Right kidney (tissue), 1 donor: ENCODE results near the gene BAZ2B.

Source experiments
- DNase-seq: peaks from one replicate; pipeline ENCODE4 v3.0.0-alpha.2; 2016

BAZ2B gene

DNA sequence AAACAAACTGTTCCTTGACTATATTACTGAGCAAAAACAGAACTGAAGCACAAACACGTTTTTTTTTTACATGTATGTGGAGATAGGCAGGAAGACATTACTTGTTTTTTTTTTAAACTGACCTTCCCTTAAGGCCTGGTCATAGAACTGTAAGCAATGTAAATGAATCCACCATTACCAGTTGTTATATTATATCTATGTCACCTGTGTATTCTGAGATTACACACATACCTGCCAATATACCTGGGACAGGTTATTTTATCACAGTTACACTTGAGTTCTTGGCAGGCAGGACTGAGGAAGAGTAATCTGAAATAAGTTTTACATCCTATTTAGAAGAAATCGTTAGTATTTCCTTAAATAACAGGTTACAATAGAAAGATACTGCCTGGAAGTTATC lies 155.3 kb downstream of the BAZ2B start:
- DNase-seq: no peak

DNA sequence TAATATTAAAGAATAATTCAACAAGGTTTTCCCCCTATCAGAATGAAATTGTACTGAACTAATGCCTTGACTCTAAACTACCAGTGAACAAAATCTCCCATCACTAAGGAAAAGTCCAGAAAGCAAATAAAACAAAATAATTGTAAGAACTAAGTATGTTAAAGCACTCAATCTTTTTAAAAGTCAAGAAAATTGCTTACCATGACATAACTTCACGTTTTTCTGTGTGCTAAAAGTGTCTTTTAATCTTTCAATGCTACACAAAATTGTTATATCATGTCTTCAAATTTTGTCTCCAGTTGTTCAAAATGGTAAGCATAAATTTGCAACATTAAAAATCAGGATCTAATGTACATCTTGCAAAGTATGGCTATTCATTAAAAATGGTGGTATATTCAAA lies 156.1 kb downstream of the BAZ2B start:
- no peak for DNase-seq

DNA sequence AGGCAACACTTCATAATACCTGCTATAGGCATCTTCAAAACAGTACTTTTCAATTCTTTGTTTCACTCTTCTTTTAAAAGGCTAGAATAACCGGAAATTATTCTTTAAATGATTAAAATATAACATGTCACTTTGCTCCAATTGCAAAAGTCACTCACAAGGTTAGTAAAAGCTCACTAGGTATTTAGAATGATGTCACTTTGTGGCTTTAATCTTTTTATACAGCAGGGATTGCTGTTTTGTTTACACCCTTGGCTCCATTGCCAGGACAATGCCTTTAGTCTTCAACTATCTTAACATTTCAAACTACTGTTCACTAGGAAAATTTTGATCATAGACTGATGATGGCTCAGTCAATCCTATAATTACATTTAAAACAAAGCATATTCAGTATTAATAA lies 157.1 kb downstream of the BAZ2B start:
- DNase-seq: no peak

DNA sequence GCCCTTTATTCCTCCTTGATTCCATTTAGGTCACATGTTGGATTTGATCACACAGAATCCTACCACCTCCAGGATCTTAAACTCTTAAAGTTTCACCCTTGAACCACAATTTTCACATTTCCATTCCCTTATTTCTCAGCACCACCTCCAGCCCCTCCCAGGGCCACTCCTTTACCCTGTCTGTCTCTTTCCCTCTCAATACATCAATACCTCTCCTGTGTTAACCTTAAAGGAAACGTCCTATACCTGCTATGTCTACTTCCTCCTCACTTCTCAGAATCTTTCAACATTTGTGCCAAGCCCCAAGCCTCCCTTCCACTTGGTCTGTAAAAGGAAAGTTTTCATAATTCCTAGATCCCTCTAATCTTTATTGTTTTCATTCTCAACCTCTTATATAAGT lies 158.8 kb downstream of the BAZ2B start:
- no peak for DNase-seq

DNA sequence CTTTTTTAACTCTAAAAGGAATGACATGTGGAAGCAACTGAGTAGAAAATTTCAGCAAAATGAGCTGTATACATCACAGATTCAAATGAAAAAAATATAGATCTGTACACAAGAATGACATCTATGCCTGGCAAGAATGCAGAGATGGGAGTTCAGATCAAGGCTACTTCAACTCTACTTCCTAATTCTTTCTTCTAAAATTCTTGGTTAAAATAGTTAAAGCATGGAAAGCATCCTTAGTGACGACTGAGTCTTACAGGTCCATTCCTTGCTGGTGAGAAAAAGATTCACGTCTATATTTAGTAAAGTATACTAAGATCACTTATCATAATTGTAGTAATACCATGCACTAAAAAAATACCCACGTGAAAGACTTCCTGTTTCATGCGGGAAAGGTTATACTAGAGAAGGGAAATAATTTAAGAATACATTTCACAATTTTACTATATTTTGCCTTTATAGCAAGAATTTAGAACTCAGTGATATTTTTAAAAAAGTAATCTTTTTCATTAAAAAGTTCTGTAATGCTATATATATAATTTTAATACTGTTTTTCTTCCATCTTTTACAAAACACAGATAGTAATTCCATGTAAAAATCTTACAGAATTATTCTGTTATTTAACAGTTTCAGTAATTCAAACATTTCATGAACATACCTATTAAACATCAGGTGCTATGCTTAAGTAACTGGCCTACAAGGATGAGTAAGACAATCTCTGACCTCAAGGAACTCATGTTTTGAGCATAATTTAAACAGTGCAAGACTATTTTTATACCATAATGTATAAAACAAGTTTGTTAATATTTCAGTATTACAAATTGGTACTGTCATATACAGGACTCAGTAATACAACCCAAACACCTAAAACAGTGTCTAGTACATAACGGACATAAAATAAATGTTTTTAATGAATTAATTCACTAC lies 159.6 kb downstream of the BAZ2B start:
- DNase-seq: no peak

DNA sequence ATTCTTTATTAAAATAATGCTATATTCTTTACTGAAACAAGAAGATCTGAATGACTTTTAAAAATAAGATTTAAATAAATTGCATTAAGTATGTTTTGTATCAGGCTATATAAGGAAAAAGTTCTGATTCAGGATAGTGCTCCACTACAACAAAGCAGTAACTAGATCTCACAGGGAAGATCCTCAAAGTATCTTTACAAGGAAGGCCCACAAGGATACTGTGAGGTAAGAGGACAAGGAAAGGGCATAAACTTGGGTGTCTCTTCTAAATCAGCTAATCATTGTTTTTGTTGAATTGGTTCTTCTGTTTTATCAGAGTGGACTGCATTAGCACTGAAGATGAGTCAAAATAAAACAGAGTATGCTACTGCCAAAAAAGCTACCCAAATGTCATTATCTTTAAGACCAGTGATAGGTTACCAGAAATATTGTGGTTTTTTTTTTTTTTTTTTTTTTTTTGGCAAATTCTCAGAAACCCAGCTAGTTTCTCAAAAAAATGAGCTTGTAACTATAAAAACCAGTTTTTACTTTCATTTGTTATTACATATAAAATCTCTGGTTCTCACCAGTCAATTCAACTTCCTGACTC lies 160.9 kb downstream of the BAZ2B start:
- no peak for DNase-seq

DNA sequence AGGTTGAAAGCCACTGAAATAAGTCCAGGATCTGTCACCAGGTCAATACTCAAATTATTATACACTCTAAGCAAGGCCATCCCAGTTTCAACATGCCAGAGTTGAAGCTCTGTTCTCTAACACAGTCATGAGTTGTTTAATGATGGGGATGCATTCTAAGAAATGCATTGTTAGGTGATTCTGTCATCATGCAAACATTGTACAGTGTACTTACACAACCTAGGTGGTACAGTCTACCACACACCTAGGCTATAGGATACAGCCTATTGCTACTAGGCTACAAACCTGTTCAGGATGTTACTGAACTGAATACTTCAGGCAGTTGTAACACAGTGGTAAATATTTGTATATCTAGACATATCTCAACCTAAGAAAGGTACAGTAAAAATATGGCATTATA lies 162.2 kb downstream of the BAZ2B start:
- DNase-seq: no peak

DNA sequence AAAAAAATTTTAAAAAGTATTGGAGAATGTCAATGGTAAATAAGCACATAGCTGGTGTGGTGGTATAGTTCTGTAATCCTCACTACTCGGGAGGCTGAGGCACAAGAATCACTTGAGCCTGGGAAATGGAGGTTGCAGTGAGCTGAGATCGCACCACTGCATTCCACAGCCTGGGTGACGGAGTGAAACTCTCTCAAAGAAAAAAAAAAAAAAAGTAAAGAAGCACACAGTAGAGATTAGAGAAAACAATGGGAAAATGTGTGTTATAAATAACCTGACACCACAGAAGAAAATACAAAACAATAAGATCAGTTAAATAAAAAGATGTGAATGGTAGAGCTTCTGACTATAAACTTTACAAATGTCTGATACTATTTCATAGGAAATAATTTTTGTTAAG lies 166.2 kb downstream of the BAZ2B start:
- DNase-seq: no peak

DNA sequence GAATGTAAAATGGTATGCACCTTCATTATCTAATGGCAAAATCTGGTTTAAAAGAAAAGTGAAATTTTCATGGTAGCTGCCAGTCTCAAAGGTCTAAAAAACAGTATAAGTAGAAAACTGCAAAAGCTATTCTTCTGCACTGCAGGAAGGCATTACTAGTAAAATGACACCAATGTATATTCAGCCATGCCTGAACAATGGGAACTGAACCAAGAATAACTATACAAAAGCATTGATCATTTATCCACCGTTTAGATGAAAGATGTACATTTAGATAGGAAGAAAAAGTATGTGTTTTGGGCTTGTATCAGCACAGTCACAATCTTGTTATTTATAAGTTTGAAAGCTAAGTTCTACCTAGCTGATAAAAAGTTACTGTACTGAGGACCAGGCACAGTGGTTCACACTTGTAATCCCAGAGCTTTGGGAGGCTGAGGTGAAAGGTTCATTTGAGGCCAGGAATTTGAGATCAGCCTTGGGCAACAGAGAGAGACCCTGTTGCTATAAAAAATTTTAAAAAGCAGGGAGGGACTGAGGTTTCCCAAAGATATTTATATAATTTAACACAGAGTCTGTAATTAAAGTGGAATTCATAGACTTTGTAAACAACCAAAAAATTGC lies 166.7 kb downstream of the BAZ2B start:
- no peak for DNase-seq

DNA sequence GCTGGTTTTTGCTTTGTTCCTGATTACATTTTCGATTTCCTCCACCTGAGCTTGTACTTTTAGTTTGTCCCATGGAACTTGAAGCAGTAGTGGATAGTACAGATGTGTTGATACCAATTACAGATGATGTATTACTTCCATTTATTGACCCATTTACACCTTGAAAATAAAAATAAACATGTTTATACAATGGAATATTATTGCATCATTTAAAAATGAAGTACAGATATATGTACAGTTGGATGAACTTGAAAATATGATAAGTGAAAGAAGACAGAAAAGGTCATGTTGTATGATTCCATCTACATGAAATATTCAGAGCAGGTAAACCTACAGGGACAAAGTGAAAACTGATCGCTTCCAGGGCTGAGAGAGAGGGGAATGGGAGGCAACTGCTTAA lies 169.5 kb downstream of the BAZ2B start:
- DNase-seq: no peak

DNA sequence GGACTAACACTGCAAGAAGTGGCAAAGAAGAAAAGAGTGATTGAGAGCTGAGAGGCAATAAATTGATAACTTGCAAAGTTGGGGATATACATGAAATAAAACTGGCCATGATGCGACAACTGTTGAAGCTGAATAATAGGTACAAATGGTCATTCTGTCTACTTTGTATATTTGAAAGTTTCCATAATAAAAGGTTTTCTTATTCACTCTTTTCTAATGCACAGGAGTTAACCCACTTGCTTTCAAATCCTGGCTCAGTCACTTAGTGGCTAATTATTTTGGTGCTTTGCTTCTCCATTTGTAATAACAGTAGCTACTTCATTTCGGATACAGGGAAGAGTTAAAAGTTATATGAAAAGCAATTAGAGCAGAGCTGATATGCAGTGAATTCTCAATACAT lies 170.1 kb downstream of the BAZ2B start:
- no peak for DNase-seq

DNA sequence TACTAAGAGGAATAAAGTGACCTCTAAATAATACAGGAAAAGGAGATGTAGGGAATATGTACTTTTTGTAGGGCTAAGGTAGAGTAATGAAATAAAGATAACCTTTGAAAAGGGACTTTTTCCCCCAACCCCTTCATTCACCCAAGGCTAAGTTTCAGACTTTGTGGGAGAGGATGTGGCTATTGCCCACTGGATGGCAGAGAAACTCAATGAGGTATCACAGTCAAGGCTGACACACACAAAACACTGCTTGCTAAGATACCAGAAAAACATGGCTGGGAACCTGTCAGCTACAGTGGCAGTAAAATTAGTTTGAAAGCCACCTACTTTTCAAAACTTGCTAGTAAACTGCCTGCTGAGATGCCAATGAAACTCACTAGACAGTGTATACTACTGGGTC lies 171.0 kb downstream of the BAZ2B start:
- DNase-seq: no peak

DNA sequence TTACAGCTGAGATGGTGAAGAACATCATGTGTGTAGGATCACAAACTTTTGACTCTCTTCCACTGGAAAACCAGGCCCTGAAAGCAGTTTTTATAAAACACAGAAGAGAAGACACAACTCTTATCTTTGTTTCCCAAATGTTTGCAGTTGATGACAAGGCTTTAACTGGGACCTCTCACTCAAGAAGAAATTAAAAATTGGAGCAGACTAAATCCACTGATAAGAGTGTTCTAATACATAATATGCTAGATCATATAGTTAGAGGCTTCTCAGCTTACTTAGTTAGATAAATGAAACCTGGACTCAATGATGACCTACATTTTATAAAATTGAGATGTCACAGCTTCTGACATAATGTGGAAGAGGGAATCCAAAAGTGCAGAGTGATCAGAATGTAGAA lies 171.6 kb downstream of the BAZ2B start:
- DNase-seq: no peak

DNA sequence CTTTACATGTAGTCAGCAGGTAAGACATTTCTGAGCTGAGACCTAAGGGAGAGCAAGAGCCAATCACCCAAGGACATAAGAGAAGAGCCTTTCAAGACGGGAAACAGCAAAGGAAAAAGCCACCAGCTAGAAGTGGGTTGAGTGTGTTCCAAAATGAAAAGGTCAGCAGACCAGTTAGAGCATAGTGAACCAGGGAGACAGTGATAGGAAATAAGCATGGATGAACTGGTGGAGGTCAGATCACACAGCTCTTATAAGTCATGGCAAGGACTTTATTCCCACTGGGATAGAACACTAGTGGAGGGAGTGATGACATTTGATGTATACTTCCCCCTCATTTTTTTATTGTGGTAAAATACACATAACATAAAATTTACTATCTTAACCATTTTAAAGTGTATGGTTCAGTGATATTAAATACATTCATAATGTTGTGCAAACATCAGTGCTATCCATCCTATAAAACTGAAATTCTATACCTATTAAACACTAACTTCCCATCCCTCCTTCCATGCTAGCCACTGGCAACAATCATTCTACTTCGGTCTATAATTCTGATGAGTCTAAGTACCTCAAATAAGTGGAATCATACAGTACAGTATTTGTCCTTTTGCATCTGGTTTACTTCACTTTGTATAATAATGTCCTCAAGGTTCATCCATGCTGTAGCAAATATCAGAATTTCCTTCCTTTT lies 174.0 kb downstream of the BAZ2B start:
- no peak for DNase-seq

DNA sequence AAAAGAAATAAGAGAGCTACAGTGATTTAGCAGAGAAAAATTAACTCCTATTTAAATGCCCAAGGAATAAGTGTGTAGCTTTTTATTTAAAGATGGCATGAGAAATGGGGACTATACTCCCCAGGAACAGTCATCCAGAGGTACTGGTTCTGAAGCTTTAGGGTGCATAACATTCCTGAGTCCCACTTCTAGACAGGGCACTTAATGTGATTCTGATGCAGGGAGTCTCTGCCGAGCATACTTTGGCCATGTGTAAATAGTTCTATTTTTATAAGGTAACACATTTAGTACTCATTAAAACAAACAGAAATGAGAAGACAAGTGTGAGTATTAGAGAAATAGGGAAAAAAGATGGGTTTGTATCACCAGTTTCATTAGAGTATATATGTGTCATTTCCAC lies 175.2 kb downstream of the BAZ2B start:
- no peak for DNase-seq

DNA sequence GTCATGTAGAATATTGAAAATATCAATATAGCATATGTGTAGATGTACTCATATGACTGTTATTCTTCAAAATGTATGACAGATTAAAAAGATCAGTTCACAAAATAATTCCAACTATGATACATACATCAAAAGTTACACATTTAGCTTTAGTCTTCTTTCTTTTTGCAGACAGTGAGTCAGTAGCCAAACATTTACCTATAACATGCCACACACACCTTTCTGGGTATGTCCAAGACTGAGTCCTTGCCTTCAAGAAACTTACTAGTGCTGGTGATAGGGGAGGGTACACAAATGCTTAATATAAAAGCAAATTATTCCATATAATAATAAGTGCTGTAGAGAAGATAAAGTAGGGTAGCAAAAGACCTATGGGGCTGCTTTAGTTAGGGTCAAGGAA lies 176.9 kb downstream of the BAZ2B start:
- DNase-seq: no peak

DNA sequence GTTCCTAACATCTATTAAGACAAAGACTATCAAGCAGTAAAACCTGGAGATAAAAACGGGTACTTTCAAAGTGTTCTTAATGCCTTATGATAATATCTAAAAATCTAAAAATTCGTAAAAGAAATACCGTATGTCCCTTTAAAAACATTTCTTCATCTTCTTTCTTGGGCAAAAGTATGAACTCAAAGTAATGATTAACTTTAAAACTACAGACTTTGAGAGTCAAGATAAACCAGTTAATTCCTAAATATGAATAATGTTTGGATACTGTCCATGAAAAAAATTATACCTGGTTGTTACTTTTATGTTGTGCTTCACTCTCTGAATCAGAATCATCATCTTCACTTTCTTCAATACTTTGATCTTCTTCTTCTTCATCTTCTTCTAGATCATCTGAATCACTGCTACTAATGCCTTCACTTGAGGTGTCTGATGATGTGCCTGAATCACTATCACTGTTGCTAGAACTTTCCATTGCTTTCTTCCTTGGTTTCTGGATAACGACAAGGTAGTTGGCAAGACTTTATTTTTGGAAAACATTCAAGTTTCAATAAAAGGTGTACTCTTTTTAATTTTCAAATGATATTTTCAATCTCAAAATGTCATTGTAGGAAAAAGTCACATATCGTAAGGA lies 177.5 kb downstream of the BAZ2B start:
- DNase-seq: no peak

DNA sequence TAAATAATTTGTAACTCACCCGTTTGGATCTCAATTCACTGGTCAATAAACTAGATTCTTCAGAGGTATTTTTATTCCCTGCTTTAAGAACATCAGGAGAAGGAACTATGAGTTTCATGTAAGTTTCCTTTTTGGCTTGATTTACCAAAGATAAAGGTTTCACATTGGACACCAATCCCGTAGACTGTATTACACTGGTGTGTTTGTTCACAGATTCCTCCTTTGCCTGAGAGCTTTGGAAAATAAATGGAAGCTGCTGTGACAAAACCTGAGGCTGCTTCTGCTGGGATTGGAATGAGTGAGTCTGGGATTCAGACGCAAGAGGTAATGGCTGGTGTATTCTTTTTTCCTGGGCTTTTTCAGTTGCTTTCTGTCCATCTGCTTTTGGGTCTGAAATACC lies 178.1 kb downstream of the BAZ2B start:
- DNase-seq: no peak

DNA sequence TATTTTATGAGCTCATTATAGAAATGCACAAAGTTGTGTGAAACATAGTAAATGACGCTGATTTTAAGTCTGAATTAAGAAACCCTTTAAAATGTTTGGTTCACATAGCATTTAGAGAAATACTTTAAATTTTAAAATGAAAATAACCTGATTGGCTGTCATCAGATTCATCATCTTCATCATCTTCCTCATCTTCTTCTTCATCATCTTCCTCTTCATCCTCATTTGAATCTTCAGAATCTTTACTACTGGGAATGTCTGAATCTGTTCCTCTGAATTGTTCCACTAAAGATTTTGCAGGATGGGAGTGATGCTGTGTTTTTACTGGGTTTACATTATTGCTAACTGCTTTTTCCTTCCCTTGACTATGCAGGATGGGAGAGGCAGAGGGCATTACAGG lies 183.7 kb downstream of the BAZ2B start:
- DNase-seq: no peak

DNA sequence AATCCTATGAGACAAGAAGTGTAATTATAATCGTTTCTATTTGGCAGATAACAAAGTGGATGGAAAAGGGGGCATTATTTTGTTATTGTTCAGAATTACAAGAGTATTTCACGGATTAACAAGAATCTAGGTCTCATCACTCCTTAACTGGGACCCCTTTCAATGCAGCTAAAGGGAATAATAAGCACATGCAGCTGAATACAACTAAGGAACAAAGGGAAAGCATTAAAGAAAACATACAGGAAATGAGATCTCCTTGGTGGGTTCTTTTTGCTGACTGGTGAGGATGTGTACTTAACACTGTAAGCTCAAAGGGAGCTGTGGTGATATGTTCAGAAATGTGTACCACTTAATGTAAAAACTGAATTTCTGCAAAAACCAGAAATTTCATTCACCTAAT lies 189.3 kb downstream of the BAZ2B start:
- no peak for DNase-seq

DNA sequence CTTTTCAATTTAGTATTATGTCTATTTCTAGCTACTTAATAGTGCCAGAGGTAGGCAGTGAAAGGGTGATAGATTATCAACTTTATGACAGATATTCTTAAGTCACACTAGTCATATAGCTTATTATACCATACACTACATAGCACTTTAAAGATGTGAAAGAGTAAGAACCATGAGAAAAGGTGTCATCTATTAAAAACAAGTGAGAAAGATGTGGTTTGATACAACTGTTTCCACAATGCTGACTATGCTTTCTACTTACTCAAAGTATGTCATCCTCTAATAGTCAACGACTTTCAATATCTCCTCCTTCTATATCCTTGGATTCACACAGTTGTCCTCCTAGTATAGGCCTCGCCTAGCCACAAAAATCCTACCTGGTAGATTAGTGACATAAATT lies 196.9 kb downstream of the BAZ2B start:
- no peak for DNase-seq

DNA sequence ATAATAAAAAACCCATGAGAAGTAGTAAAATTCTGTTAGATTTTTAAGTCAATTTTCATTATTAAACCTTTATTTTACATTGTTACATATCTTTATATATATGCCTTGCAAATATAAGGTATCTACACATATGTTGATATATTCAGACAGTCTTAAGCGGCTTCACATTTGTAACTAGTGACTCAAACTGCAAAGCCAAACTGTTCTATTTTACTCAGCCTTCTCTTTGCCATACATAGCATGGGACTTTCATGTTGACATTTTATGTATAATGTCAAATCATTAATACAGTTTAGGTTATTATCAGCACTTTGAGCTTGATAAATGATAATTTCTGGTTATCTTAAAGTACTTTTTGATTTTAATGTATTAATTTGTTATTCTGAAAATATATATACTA lies 204.9 kb downstream of the BAZ2B start:
- no peak for DNase-seq

DNA sequence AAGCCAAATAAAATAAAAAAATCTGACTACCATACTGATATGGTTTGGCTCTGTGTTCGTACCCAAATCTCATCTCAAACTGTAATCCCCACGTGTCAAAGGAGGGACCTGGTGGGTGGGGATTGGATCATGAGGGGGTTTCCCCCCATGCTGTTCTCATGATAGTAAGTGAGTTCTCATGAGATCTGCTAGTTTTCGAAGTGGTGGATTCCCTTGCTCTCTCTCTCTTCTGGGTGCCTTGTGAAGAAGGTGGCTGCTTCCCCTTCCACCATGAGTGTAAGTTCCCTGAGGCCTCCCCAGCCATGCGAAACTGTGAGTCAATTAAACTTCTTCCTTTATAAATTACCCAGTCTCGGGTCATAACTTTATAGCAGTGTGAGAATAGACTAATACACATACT lies 206.1 kb downstream of the BAZ2B start:
- DNase-seq: no peak
